Psoas muscle (tissue), 8 donors: ENCODE data around the gene PALS2. TPM values are rescaled to one million over a fixed set of nuclear protein-coding genes. Genes with fewer than 3 reads are reported as not detected.

Experiments
- ATAC-seq, 4 donors: fragments of 200-7000 bp; cut with Tn5 transposase; one replicate each; pipeline ENCODE4 v1.9.1; 2020; ENCODE audit warnings: moderate library complexity in 3 of 4, mild to moderate bottlenecking in 2 of 4
- DNase-seq, 2 donors: peaks; one replicate each; pipeline ENCODE4 v3.0.0-alpha.2; 2020
- H3K27ac ChIP-seq: fragments of 200-600 bp; one replicate; pipeline ENCODE4 v1.8.0; 2022
- H3K27me3 ChIP-seq, 3 donors: fragments of 200-600 bp in 1 of 3; one replicate each; pipeline versions ENCODE4 v1.6.1 to v1.8.0; 2013 to 2022; ENCODE audit warnings: low read length in 2 of 3, mild to moderate bottlenecking in 2 of 3, moderate library complexity in 1 of 3; ENCODE audit not compliant: insufficient read depth in 3 of 3
- H3K36me3 ChIP-seq, 2 donors: fragments of 200-600 bp in 1 of 2; one replicate each; pipeline versions ENCODE4 v1.6.1 to v1.8.0; 2013 to 2022; ENCODE audit warnings: low read depth in 1 of 2, mild to moderate bottlenecking in 1 of 2, moderate library complexity in 1 of 2; ENCODE audit not compliant: insufficient read depth in 1 of 2
- H3K4me1 ChIP-seq: fragments of 200-600 bp; one replicate; pipeline ENCODE4 v1.8.0; 2022
- H3K4me3 ChIP-seq: fragments of 200-600 bp; one replicate; pipeline ENCODE4 v1.8.0; 2022; ENCODE audit warnings: mild to moderate bottlenecking
- H3K9me3 ChIP-seq: fragments of 200-600 bp; one replicate; pipeline ENCODE4 v1.8.0; 2022
- CTCF ChIP-seq: fragments of 200-600 bp; IDR thresholded peaks from one replicate; pipeline ENCODE4 v1.8.0; 2022; ENCODE audit warnings: antibody characterized with exemption
- WGBS, 3 donors: extraction: QIAGEN DNeasy Blood & Tissue Kit; methylation state at CpG; one replicate each; pipeline versions ENCODE4 v1.1.6 to v1.1.7; 2013; 5-methylcytosine and 5-hydroxymethylcytosine counted together
- intact Hi-C, 2 donors: fragments of 100-400 bp; cut with DNase I; formaldehyde crosslinking; loops; one replicate each; pipeline versions ENCODE4 v1.11.0 to v1.14.2; 2022
- polyA plus RNA-seq, 3 donors: library from polyadenylated mRNA; stranded (reverse); fragments of 200-250 nt; gene quantifications; one replicate each; pipeline ENCODE4 v1.2.3, GENCODE V29; 2013
- total RNA-seq, 4 donors: library from RNA; stranded (reverse); fragmentation: NEBNext Ultra II Directional in 2 of 4; extraction: Animal tissue kit (Norgen Biotek cat#: 25700) in 2 of 4; gene quantifications; one replicate each; pipeline versions ENCODE4 v1.2.1 to v1.2.4, GENCODE V29; 2021 to 2023
- donor health status: healthy with polysubstance abuse.
- donor health status: DM: no; HTN: no; CAD: no; lungs with moderate emphysema.
- donor health status: Bipolar disorder and iron deficiency.
- donor health status: healthy.
- donor health status: DM: yes; HTN: yes; CAD: no.
- donor health status: DM: no; HTN: no; CAD: no.
- donor health status: DM: no; HTN: no; CAD: no.
- donor health status: DM: yes; HTN: yes; CAD: no.

PALS2 gene
- total and polyA plus RNA-seq, 7 donors, result 6.4 to 67.4 (median 21.5) TPM

GRCh38 chr7:24560772-24561171 lies 12.5 kb upstream of the PALS2 start:
- no peak for ATAC-seq
- H3K9me3 ChIP-seq, result no peaks in the 10 kb centered on the region
- DNase-seq, result no peak
- intact Hi-C loops, result loop anchor here in 1 of 2 donors (10.0 kb wide), 1 partner anchor 156 kb away; no protein-coding TSS in a partner anchor
- 86 to 94% (median 89%) methylated on average over 3 of the region's 3 CpGs for WGBS, 3 donors
- no peaks in the 10 kb centered on the region for H3K4me1 ChIP-seq
- H3K4me3 ChIP-seq, result no peak overlapping the region
- H3K27me3 ChIP-seq, result no peaks in the 10 kb centered on the region
- no peaks in the 10 kb centered on the region for H3K36me3 ChIP-seq
- TF ChIP-seq CTCF, result no peak
- H3K27ac ChIP-seq, result no peak overlapping the region

- no peak overlapping the region for H3K4me3 ChIP-seq
- WGBS, 3 donors, result 83 to 87% (median 86%) methylated on average over 2 of the region's 2 CpGs
- DNase-seq, result no peak
- H3K27me3 ChIP-seq, result no peaks in the 10 kb centered on the region
- TF ChIP-seq CTCF, result no peak
- no peak overlapping the region for H3K27ac ChIP-seq
- ATAC-seq, result no peak
- no peaks in the 10 kb centered on the region for H3K9me3 ChIP-seq
- intact Hi-C loops, result loop anchor here in 1 of 2 donors (10.0 kb wide), 1 partner anchor 161 kb away; no protein-coding TSS in a partner anchor
- H3K4me1 ChIP-seq, result no peaks in the 10 kb centered on the region
- H3K36me3 ChIP-seq, result no peaks in the 10 kb centered on the region
Measured at GRCh38 chr7:24566274-24566673, 7.0 kb upstream of the PALS2 start.

GRCh38 chr7:24570983-24571382 lies 2.3 kb upstream of the PALS2 start:
- DNase-seq (no peak), ATAC-seq (no peak)
- Histone ChIP-seq H3K9me3 (no peaks in the 10 kb centered on the region), H3K36me3 (no peaks in the 10 kb centered on the region), H3K4me3 (no peak overlapping the region), H3K27ac (no peak overlapping the region), H3K27me3 (no peaks in the 10 kb centered on the region), H3K4me1 (peaks cover 8% of the 10 kb centered on the region)
- no peak for TF ChIP-seq CTCF
- WGBS, 3 donors, result 65 to 74% (median 67%) methylated on average over 2 of the region's 2 CpGs
- intact Hi-C loops, result loop anchor here in 1 of 2 donors (5.0 kb wide), 3 partner anchors 94 to 164 kb away; no protein-coding TSS in a partner anchor

GRCh38 chr7:24572016-24572392 lies 1.2 kb upstream of the PALS2 start:
- WGBS, 3 donors, result 67 to 75% (median 69%) methylated on average over 4 of the region's 4 CpGs
- intact Hi-C loops, result loop anchor here in 1 of 2 donors (5.0 kb wide), 3 partner anchors 95 to 165 kb away; no protein-coding TSS in a partner anchor
- no peak for ATAC-seq
- DNase-seq, result no peak
- TF ChIP-seq CTCF, result no peak
- H3K4me3 ChIP-seq, result peak overlapping the region; percentile 89
- peaks cover 13% of the 10 kb centered on the region for H3K4me1 ChIP-seq
- peak overlapping the region; percentile 97 for H3K27ac ChIP-seq
- no peaks in the 10 kb centered on the region for H3K9me3 ChIP-seq
- H3K27me3 ChIP-seq, result no peaks in the 10 kb centered on the region
- no peaks in the 10 kb centered on the region for H3K36me3 ChIP-seq
